ENCODE data around the gene VPS13C.

The VPS13C gene

GRCh38 chr15:61906961-61907752 is 153.1 kb downstream of the VPS13C start:
- no peak overlapping the region for H3K4me3 ChIP-seq (ENCODE audit: low read length)
- no peak for TF ChIP-seq CTCF (IDR thresholded peaks at IDR 0.05; ENCODE audit: insufficient read depth, low read depth, low read length, missing control alignments)
- DNase-seq (ENCODE audit: low read depth) = peak; percentile 23

- no peak for DNase-seq (ENCODE audit: low read depth)
- no peak overlapping the region for H3K4me3 ChIP-seq (ENCODE audit: low read length)
- no peak for TF ChIP-seq CTCF (IDR thresholded peaks at IDR 0.05; ENCODE audit: insufficient read depth, low read depth, low read length, missing control alignments)
Observed at GRCh38 chr15:61893146-61893545, 167.1 kb downstream of the VPS13C start.

- no peak overlapping the region for H3K4me3 ChIP-seq (ENCODE audit: low read length)
- no peak for DNase-seq (ENCODE audit: low read depth)
- TF ChIP-seq CTCF (IDR thresholded peaks at IDR 0.05; ENCODE audit: insufficient read depth, low read depth, low read length, missing control alignments) = no peak
Observed at GRCh38 chr15:61892140-61892539, 168.1 kb downstream of the VPS13C start.

- TF ChIP-seq CTCF (IDR thresholded peaks at IDR 0.05; ENCODE audit: insufficient read depth, low read depth, low read length, missing control alignments) = no peak
- DNase-seq (ENCODE audit: low read depth) = peak; percentile 56
- no peak overlapping the region for H3K4me3 ChIP-seq (ENCODE audit: low read length)
Observed at GRCh38 chr15:61890106-61890505, 170.1 kb downstream of the VPS13C start.

GRCh38 chr15:61889706-61890105 is 170.5 kb downstream of the VPS13C start:
- no peak for TF ChIP-seq CTCF (IDR thresholded peaks at IDR 0.05; ENCODE audit: insufficient read depth, low read depth, low read length, missing control alignments)
- DNase-seq (ENCODE audit: low read depth) = peak; percentile 75
- no peak overlapping the region for H3K4me3 ChIP-seq (ENCODE audit: low read length)

- no peak for DNase-seq (ENCODE audit: low read depth)
- no peak overlapping the region for H3K4me3 ChIP-seq (ENCODE audit: low read length)
- TF ChIP-seq CTCF (IDR thresholded peaks at IDR 0.05; ENCODE audit: insufficient read depth, low read depth, low read length, missing control alignments) = no peak
Observed at GRCh38 chr15:61888074-61888780, 172.0 kb downstream of the VPS13C start.

Measured in epithelial cell of esophagus (primary cell).